Cardiac muscle cell (in vitro differentiated cells and primary cell): Measurements from ENCODE around the gene PILRA. TPM values are rescaled to one million over a fixed set of nuclear protein-coding genes. Genes with fewer than 3 reads are reported as not detected.

ENCODE experiments used
- DNase-seq, 2 donors: peaks; one replicate each; pipeline versions ENCODE4 v3.0.0 to v3.0.0-alpha.2; 2010 to 2017; ENCODE audit warnings: low read depth in 1 of 2, low spot score in 1 of 2
- H3K27ac ChIP-seq: fragments of 200-600 bp; sonication (generic); 2 replicates; pipeline ENCODE4 v1.5.1; 2016
- H3K27me3 ChIP-seq: fragments of 200-600 bp; sonication (generic); 2 replicates; pipeline ENCODE4 v1.6.0; 2016; ENCODE audit warnings: control low read depth
- H3K36me3 ChIP-seq: fragments of 200-600 bp; sonication (generic); 2 replicates; pipeline ENCODE4 v1.5.1; 2016; ENCODE audit warnings: control low read depth
- H3K4me1 ChIP-seq: fragments of 200-600 bp; sonication (generic); 2 replicates; pipeline ENCODE4 v1.8.1; 2017; ENCODE audit warnings: low read depth, mild to moderate bottlenecking, mixed run types
- H3K4me3 ChIP-seq: fragments of 200-600 bp; sonication (generic); 2 replicates; pipeline ENCODE4 v1.5.1; 2016; ENCODE audit warnings: mild to moderate bottlenecking
- H3K9me3 ChIP-seq: fragments of 200-600 bp; sonication (generic); 2 replicates; pipeline ENCODE4 v1.5.1; 2017; ENCODE audit warnings: low read depth, mild to moderate bottlenecking, control low read depth
- polyA plus RNA-seq: library from polyadenylated mRNA; unstranded; fragments of >200 nt; fragmentation: Nextera tagmentation; extraction: Ambion mirVana; gene quantifications from 2 replicates; pipeline ENCODE4 v1.2.1, GENCODE V29; 2016
- total RNA-seq: library from RNA; depleted of rRNA; stranded (reverse); fragments of >200 nt; gene quantifications from 2 replicates; pipeline ENCODE4 v1.2.3, GENCODE V29; 2016
- TF ChIP-seq, protein P1 (sequence below): IDR thresholded peaks from 2 replicates; pipeline ENCODE4 v1.5.1; 2012; ENCODE audit warnings: low read depth, mild to moderate bottlenecking, low read length

Gene PILRA
- total and polyA plus RNA-seq, 2 experiments from 2014 or later, result 3.1 to 4.0 TPM

- TF ChIP-seq, protein P1, sequence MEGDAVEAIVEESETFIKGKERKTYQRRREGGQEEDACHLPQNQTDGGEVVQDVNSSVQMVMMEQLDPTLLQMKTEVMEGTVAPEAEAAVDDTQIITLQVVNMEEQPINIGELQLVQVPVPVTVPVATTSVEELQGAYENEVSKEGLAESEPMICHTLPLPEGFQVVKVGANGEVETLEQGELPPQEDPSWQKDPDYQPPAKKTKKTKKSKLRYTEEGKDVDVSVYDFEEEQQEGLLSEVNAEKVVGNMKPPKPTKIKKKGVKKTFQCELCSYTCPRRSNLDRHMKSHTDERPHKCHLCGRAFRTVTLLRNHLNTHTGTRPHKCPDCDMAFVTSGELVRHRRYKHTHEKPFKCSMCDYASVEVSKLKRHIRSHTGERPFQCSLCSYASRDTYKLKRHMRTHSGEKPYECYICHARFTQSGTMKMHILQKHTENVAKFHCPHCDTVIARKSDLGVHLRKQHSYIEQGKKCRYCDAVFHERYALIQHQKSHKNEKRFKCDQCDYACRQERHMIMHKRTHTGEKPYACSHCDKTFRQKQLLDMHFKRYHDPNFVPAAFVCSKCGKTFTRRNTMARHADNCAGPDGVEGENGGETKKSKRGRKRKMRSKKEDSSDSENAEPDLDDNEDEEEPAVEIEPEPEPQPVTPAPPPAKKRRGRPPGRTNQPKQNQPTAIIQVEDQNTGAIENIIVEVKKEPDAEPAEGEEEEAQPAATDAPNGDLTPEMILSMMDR, result no peak
- no peaks in the 10 kb centered on the region for H3K27me3 ChIP-seq
- no peaks in the 10 kb centered on the region for H3K9me3 ChIP-seq
- no peak for DNase-seq
- H3K4me3 ChIP-seq, result no peak overlapping the region
- H3K27ac ChIP-seq, result peak overlapping the region; percentile 22
- no peaks in the 10 kb centered on the region for H3K4me1 ChIP-seq
- H3K36me3 ChIP-seq, result peaks cover 20% of the 10 kb centered on the region
Observed at GRCh38 chr7:100366411-100367250, 6.7 kb upstream of the PILRA start.

DNA sequence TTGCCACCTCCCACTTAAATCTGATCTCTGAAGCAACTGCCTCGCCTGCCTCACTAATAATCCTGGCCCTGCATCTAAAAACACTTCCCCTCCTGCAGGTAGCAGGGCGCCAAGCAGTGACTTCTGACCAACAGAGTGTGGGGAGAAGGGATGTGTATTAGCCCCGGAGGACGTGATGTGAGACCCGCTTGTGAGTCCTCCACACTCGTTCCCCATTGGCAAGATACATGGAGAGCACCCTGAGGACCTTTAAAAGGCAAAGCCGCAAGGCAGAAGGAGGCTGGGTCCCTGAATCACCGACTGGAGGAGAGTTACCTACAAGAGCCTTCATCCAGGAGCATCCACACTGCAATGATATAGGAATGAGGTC is 6.1 kb upstream of the PILRA start:
- Histone ChIP-seq H3K36me3 (peaks cover 14% of the 10 kb centered on the region), H3K27ac (peak overlapping the region; percentile 22), H3K4me1 (no peaks in the 10 kb centered on the region), H3K9me3 (no peaks in the 10 kb centered on the region), H3K4me3 (no peak overlapping the region), H3K27me3 (no peaks in the 10 kb centered on the region)
- TF ChIP-seq, protein P1, result no peak
- no peak for DNase-seq

DNA sequence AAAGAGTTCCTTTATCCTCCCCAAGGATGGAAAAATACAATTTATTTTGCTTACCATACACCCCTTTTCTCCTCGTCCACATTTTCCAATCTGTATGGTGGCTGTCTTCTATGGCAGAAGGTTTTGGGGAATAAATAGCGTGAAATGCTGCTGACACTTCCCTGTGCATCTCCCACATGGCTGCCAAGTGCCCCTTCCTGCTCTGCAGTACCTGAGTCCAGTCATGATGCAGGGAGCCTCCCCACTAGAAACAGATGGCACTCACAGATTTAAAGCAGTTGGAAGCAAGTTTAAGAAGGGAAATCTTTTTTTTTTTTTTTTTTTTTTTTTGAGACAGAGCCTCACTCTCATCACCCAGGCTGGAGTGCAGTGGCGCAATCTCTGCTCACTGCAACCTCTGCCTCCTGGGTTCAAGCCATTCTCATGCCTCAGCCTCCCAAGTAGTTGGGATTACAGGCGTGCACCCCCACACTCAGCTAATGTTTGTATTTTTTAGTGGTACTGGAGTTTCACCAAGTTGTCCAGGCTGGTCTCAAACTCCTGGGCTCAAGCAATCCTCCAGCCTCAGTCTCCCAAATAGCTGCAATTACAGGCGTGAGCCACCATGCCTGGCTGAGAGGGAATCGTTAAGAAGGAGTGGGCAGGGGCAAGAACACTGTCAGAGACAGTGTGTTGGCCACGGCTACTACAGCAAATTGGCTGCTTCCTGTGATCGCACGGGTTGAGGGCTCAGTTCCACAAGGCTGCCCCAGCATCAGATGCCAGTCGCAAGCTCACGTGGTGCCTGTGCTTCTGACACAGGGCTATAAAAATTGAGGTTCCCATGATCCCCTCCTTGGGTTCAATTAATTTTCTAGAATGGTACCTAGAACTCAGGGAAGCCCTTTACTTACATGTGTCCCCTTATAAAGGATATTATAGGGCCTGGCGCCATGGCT is 5.3 kb upstream of the PILRA start:
- no peaks in the 10 kb centered on the region for H3K27me3 ChIP-seq

GRCh38 chr7:100369105-100369504 is 4.2 kb upstream of the PILRA start:
- Histone ChIP-seq H3K4me3 (no peak overlapping the region), H3K27ac (no peak overlapping the region), H3K36me3 (peaks cover 3% of the 10 kb centered on the region), H3K4me1 (no peaks in the 10 kb centered on the region), H3K27me3 (no peaks in the 10 kb centered on the region), H3K9me3 (no peaks in the 10 kb centered on the region)
- DNase-seq, result no peak
- TF ChIP-seq, protein P1, result no peak

More for the DNA sequence above, 5.3 kb upstream of the PILRA start:
- TF ChIP-seq, protein P1, result no peak
- Histone ChIP-seq H3K4me1 (no peaks in the 10 kb centered on the region), H3K4me3 (no peak overlapping the region), H3K36me3 (peaks cover 9% of the 10 kb centered on the region), H3K9me3 (no peaks in the 10 kb centered on the region), H3K27ac (no peak overlapping the region)
- DNase-seq, result no peak

DNA sequence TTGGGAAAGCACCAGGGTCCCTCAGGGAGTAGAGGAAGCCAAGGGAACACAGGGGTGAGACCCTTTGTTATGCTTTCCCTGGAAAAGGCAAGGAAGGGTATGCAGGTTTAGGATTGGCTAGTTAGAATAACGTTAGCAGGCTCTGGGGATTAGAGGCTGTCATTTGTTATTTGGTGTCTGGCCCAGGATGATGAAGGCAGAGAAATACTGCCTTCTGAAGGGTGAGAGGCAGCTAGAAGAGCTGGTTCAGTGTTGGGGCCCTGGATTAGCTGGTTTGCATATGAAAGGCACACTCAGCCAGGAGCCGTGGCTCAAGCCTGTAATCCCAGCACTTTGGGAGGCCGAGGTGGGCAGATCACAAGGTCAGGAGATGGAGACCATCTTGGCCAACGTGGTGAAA is 3.0 kb upstream of the PILRA start:
- Histone ChIP-seq H3K27ac (no peak overlapping the region), H3K36me3 (no peaks in the 10 kb centered on the region), H3K4me3 (no peak overlapping the region), H3K4me1 (no peaks in the 10 kb centered on the region), H3K9me3 (no peaks in the 10 kb centered on the region), H3K27me3 (no peaks in the 10 kb centered on the region)
- TF ChIP-seq, protein P1, result no peak
- no peak for DNase-seq
